ENCODE results near the gene TDRD10. TPM values are rescaled to one million over a fixed set of nuclear protein-coding genes. Genes with fewer than 3 reads are reported as not detected.

TDRD10 gene
- total RNA-seq, 4 donors from 2014 or later, result 2.3 to 5.0 (median 4.3) TPM

DNA sequence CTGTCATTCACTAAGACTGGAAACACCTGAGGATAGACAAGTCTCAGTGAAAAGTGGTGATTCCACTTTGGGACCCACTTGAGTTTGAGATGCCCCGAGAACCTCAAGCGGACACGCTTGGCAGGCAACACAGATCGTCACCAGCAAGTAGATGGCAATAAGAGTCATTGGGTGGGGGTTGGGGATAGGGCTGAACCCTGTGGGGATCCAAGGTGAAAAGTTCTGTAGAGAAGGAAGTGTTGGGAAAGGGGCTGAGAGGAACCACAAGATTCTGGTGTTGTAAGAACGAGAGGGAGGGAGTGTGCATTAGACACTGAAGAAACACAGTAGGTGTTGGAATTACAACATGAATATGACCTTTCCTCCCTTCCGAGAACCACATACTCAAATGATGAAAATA, 45.4 kb upstream of the TDRD10 start:
- H3K27ac ChIP-seq (replicated peaks in 1 of 4), result peak overlapping the region in 2 of 4 donors; percentile 6 to 26
- TF ChIP-seq POLR2A (IDR thresholded peaks at IDR 0.05; ENCODE audit: low read depth) (no peak), POLR2AphosphoS5 (IDR thresholded peaks at IDR 0.05) (no peak), EP300 (IDR thresholded peaks at IDR 0.05) (no peak)
- TF ChIP-seq, protein P1, sequence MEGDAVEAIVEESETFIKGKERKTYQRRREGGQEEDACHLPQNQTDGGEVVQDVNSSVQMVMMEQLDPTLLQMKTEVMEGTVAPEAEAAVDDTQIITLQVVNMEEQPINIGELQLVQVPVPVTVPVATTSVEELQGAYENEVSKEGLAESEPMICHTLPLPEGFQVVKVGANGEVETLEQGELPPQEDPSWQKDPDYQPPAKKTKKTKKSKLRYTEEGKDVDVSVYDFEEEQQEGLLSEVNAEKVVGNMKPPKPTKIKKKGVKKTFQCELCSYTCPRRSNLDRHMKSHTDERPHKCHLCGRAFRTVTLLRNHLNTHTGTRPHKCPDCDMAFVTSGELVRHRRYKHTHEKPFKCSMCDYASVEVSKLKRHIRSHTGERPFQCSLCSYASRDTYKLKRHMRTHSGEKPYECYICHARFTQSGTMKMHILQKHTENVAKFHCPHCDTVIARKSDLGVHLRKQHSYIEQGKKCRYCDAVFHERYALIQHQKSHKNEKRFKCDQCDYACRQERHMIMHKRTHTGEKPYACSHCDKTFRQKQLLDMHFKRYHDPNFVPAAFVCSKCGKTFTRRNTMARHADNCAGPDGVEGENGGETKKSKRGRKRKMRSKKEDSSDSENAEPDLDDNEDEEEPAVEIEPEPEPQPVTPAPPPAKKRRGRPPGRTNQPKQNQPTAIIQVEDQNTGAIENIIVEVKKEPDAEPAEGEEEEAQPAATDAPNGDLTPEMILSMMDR (IDR thresholded peaks at IDR 0.05), result no peak
- no peaks in the 10 kb centered on the region for H3K27me3 ChIP-seq
- no peak for DNase-seq (ENCODE audit: extremely low spot score)
- no peak overlapping the region for H3K4me3 ChIP-seq
- 87% methylated on average over 6 of the region's 6 CpGs for WGBS
- intact Hi-C loops (cut with DNase I), result no loop called here
- H3K36me3 ChIP-seq, result peaks cover 21 to 94% (median 60%) of the 10 kb centered on the region in 4 donors
- no peaks in the 10 kb centered on the region for H3K9me3 ChIP-seq
- H3K4me1 ChIP-seq, result peaks cover 12 to 43% (median 28%) of the 10 kb centered on the region in 4 donors

DNA sequence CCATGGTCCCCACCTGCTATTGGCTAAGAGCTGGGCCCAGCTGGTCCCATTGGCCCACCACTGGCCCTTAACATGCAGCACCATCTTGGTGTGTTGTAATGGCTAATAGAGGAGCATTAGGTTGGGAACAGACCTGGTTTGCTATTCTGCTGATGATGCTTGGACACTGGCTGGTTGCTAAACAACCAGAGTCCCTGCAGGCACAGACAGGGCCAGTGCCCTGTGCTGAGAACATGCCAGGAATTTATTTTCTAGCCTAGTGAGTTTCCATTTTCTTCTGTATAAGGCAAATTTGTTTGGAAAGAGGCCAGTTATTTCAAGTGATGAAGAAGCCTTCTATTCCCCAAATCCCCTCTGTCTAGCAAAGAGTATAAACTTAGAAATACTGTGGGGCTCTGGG, 42.9 kb upstream of the TDRD10 start:
- no peaks in the 10 kb centered on the region for H3K9me3 ChIP-seq
- peaks cover 9 to 45% (median 33%) of the 10 kb centered on the region in 4 donors for H3K4me1 ChIP-seq
- intact Hi-C loops (cut with DNase I), result no loop called here
- TF ChIP-seq POLR2AphosphoS5 (IDR thresholded peaks at IDR 0.05) (peak; percentile 4 to 50), EP300 (IDR thresholded peaks at IDR 0.05) (no peak)
- peak overlapping the region; percentile 55 to 85 (median 72) for H3K27ac ChIP-seq (replicated peaks in 1 of 4)
- DNase-seq (ENCODE audit: extremely low spot score), result no peak
- no peak overlapping the region for H3K4me3 ChIP-seq
- no peaks in the 10 kb centered on the region for H3K27me3 ChIP-seq
- peaks cover 19 to 75% (median 44%) of the 10 kb centered on the region in 4 donors for H3K36me3 ChIP-seq

DNA sequence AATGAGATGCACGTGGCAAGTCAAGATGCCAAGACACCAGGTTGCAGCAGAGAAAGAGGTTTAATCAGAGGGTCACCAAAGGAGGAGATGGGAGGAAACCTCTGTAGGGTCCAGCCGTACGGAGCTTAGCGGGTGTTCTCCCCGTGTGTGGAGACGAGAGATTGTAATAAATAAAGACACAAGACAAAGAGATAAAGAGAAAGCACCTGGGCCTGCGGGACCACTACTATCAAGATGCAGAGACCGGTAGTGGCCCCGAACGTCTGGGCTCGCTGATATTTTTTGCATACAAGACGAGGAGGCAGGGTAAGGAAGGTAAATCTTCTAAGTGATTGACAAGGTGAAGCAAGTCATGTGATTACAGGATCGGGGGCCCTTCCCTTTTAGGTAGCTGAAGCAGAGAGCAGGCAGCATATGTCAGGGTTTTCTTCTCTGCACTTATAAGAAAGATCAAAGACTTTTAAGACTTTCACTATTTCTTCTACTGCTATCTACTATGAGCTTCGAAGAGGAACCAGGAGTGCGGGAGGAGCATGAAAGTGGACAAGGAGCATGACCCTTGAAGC, 41.2 kb upstream of the TDRD10 start:
- H3K27ac ChIP-seq (replicated peaks in 1 of 4), result peak overlapping the region; percentile 84 to 89 (median 87)
- peaks cover 10 to 69% (median 38%) of the 10 kb centered on the region in 4 donors for H3K36me3 ChIP-seq
- DNase-seq (ENCODE audit: extremely low spot score), result no peak
- H3K4me3 ChIP-seq, result no peak overlapping the region
- intact Hi-C loops (cut with DNase I), result no loop called here
- WGBS, result 76% methylated on average over 15 of the region's 15 CpGs
- H3K4me1 ChIP-seq, result peaks cover 9 to 61% (median 49%) of the 10 kb centered on the region in 4 donors
- H3K27me3 ChIP-seq, result no peaks in the 10 kb centered on the region
- TF ChIP-seq POLR2AphosphoS5 (IDR thresholded peaks at IDR 0.05), result no peak
- no peaks in the 10 kb centered on the region for H3K9me3 ChIP-seq

DNA sequence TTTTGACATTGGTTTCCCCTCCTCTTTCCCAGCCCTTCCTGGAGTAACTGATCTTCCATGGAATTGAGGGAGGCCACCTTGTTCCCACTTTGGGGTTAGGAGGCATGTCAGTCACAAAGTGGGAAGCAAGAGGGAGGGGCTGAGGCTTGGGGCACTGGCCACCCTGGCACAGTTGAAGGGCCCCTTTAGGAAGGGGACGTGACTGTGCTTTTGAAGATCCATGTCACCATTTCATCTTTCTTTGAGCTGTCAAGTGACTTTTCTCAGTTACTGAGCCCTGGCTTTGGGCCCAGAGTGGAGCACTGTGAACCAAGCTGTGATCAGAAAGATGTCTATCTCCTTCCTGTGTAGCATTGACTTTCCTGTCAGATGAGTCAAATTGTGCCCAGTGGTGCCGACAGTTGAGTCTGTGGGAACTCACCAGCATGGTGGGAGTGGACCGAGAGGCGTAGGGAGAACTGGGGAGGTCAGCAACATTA, 38.5 kb upstream of the TDRD10 start:
- no peak for DNase-seq (ENCODE audit: extremely low spot score)
- no peaks in the 10 kb centered on the region for H3K27me3 ChIP-seq
- intact Hi-C loops (cut with DNase I), result no loop called here
- WGBS, result 43% methylated on average over 4 of the region's 4 CpGs
- H3K4me3 ChIP-seq, result no peak overlapping the region
- no peaks in the 10 kb centered on the region for H3K9me3 ChIP-seq
- H3K36me3 ChIP-seq, result peaks cover 6 to 51% (median 20%) of the 10 kb centered on the region in 4 donors
- H3K27ac ChIP-seq (replicated peaks in 1 of 4), result peak overlapping the region; percentile 84 to 89 (median 87)
- TF ChIP-seq POLR2A (IDR thresholded peaks at IDR 0.05; ENCODE audit: low read depth) (no peak), POLR2AphosphoS5 (IDR thresholded peaks at IDR 0.05) (peak; percentile 9 to 11)
- peaks cover 20 to 86% (median 74%) of the 10 kb centered on the region in 4 donors for H3K4me1 ChIP-seq

DNA sequence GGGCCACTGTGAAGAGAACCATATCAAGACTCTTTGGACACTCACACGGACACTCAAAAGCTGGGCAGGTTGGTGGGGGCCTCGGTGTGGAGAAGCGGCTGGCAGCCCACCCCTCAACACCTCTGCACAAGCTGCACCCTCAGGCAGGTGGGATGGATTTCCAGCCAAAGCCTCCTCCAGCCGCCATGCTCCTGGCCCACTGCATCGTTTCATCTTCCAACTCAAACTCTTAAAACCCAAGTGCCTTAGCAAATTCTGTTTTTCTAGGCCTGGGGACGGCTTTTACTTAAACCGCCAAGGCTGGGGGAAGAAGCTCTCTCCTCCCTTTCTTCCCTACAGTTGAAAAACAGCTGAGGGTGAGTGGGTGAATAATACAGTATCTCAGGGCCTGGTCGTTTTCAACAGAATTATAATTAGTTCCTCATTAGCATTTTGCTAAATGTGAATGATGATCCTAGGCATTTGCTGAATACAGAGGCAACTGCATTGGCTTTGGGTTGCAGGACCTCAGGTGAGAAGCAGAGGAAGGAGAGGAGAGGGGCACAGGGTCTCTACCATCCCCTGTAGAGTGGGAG, 36.3 kb upstream of the TDRD10 start:
- intact Hi-C loops (cut with DNase I), result loop anchor here (5.0 kb wide), 3 partner anchors 58 to 133 kb away; partner anchors contain the start of gene IL6R

DNA sequence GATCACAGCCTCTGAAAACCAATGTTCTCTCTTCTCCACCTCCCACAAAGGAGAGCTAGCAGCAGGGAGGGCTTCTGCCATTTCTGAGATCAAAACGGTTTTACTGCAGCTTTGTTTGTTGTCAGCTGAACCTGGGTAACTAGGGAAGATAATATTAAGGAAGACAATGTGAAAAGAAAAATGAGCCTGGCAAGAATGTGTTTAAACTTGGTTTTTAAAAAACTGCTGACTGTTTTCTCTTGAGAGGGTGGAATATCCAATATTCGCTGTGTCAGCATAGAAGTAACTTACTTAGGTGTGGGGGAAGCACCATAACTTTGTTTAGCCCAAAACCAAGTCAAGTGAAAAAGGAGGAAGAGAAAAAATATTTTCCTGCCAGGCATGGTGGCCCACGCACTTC, 35.8 kb upstream of the TDRD10 start:
- peaks cover 6 to 38% (median 23%) of the 10 kb centered on the region in 4 donors for H3K36me3 ChIP-seq
- intact Hi-C loops (cut with DNase I), result loop anchor here (5.0 kb wide), 3 partner anchors 59 to 134 kb away; partner anchors contain the start of gene IL6R
- 47% methylated on average over 3 of the region's 3 CpGs for WGBS
- peaks cover 20 to 91% (median 86%) of the 10 kb centered on the region in 4 donors for H3K4me1 ChIP-seq
- H3K4me3 ChIP-seq, result no peak overlapping the region
- no peaks in the 10 kb centered on the region for H3K27me3 ChIP-seq
- TF ChIP-seq, protein P1 (IDR thresholded peaks at IDR 0.05), result no peak
- TF ChIP-seq POLR2AphosphoS5 (IDR thresholded peaks at IDR 0.05) (no peak), POLR2A (IDR thresholded peaks at IDR 0.05; ENCODE audit: low read depth) (no peak), EP300 (IDR thresholded peaks at IDR 0.05) (no peak)
- DNase-seq (ENCODE audit: extremely low spot score), result no peak
- peak overlapping the region; percentile 84 to 89 (median 87) for H3K27ac ChIP-seq (replicated peaks in 1 of 4)
- no peaks in the 10 kb centered on the region for H3K9me3 ChIP-seq

More for the DNA sequence above, 36.3 kb upstream of the TDRD10 start:
- Histone ChIP-seq H3K36me3 (peaks cover 6 to 43% (median 25%) of the 10 kb centered on the region in 4 donors), H3K4me1 (peaks cover 20 to 94% (median 88%) of the 10 kb centered on the region in 4 donors), H3K4me3 (no peak overlapping the region), H3K27me3 (no peaks in the 10 kb centered on the region), H3K27ac (replicated peaks in 1 of 4) (peak overlapping the region; percentile 84 to 89 (median 87)), H3K9me3 (no peaks in the 10 kb centered on the region)
- no peak for DNase-seq (ENCODE audit: extremely low spot score)
- TF ChIP-seq POLR2AphosphoS5 (IDR thresholded peaks at IDR 0.05), result no peak
- TF ChIP-seq, protein P1 (IDR thresholded peaks at IDR 0.05), result no peak
- no peak for TF ChIP-seq POLR2A (IDR thresholded peaks at IDR 0.05; ENCODE audit: low read depth)
- no peak for TF ChIP-seq EP300 (IDR thresholded peaks at IDR 0.05)
- 70% methylated on average over 8 of the region's 8 CpGs for WGBS

Measured in esophagus muscularis mucosa (tissue), 4 donors.